ENCODE measurements around the gene CDC27.

The CDC27 gene, protein sequence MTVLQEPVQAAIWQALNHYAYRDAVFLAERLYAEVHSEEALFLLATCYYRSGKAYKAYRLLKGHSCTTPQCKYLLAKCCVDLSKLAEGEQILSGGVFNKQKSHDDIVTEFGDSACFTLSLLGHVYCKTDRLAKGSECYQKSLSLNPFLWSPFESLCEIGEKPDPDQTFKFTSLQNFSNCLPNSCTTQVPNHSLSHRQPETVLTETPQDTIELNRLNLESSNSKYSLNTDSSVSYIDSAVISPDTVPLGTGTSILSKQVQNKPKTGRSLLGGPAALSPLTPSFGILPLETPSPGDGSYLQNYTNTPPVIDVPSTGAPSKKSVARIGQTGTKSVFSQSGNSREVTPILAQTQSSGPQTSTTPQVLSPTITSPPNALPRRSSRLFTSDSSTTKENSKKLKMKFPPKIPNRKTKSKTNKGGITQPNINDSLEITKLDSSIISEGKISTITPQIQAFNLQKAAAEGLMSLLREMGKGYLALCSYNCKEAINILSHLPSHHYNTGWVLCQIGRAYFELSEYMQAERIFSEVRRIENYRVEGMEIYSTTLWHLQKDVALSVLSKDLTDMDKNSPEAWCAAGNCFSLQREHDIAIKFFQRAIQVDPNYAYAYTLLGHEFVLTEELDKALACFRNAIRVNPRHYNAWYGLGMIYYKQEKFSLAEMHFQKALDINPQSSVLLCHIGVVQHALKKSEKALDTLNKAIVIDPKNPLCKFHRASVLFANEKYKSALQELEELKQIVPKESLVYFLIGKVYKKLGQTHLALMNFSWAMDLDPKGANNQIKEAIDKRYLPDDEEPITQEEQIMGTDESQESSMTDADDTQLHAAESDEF

GRCh38 chr17:47188876-47189731, at the start of gene CDC27:
CDC27 (minus strand) TSS chr17:47189295; CDS start chr17:47189172, 123 bp downstream.
- TF ChIP-seq CTCF (IDR thresholded peaks at IDR 0.05), result no peak

DNA sequence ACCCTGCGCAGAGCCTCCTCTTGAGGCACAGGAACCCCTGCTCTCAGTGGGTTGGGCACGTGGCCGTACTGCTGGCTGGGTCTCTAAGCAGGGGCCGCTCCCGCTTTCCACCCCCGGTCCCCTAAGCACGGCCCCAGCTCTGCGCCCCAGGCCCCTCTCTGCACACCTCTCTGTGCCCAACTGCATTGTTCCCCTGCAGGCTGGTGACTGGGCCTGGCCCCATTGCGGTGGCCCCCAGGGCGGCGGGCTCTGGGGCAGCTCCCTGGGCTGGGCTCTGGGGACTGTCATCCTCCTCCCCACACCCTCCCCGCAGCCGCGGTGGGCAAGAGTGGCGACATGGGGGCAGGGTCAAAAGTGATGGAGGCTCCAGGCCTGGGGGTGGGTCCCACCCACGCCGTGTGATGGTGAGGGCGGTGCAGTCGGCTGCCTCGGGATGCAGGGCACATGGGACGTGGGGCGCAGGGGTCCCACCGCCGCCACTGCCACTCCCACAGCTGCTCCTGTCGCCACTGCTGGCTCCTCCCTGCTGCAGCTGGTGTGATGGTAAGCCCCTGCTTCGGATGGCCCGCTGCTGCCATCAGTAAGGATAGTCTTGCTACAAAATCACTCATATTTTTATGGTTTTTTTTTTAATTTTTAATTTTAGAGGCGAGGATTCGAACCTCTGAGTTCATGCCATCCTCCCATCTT, 49.4 kb upstream of the CDC27 start:
- TF ChIP-seq CTCF (IDR thresholded peaks at IDR 0.05), result no peak

- TF ChIP-seq CTCF (IDR thresholded peaks at IDR 0.05), result no peak
Measured at GRCh38 chr17:47237841-47238240, 48.7 kb upstream of the CDC27 start.

- no peak for TF ChIP-seq CTCF (IDR thresholded peaks at IDR 0.05)
Measured at GRCh38 chr17:47235923-47236322, 46.8 kb upstream of the CDC27 start.

DNA sequence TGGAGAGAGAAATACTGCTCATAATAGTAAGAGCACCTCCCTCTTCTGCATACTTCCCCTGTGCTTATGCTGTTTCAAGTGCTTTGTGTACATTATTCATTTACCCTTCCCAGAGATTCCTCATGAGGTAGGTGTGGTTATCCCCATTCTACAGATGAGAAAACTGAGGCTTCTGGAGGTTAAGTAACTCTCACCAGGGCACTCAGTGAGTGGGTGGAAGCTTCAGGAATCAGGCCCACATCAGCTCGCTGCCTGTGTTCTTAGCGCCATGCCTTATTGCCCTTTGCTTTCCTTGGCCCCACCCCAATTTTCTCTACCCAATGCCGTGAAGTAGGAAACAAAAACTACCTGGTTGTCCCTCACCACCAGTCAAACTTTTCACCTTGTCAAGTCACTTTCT, 46.4 kb upstream of the CDC27 start:
- TF ChIP-seq CTCF (IDR thresholded peaks at IDR 0.05), result no peak

GRCh38 chr17:47232465-47232864, 43.4 kb upstream of the CDC27 start:
- TF ChIP-seq CTCF (IDR thresholded peaks at IDR 0.05), result no peak

- TF ChIP-seq CTCF (IDR thresholded peaks at IDR 0.05), result no peak
Measured at GRCh38 chr17:47231866-47232265, 42.8 kb upstream of the CDC27 start.
